ENCODE data around the gene ZNF469. TPM values are rescaled to one million over a fixed set of nuclear protein-coding genes. Genes with fewer than 3 reads are reported as not detected.

ZNF469 gene
- total and polyA plus RNA-seq, 2 donors (not counting 3 experiments of a cell fraction or from before 2014, with no cell fraction given) = 0.90 to 5.7 TPM

GRCh38 chr16:88390265-88390664 is 7.5 kb downstream of the ZNF469 start:
- Histone ChIP-seq H3K4me3 (replicated peaks in 1 of 3; ENCODE audit: insufficient read depth in 1 of 3, low read depth in 1 of 3, low read length in 3 of 3) (no peak overlapping the region), H3K27ac (ENCODE audit: insufficient read depth, low read depth, low read length) (no peak overlapping the region), H3K36me3 (ENCODE audit: control insufficient read depth in 2 of 2, extremely low read depth in 1 of 2, insufficient read depth in 2 of 2, low read length in 2 of 2) (no peaks in the 10 kb centered on the region), H3K9me3 (replicated peaks; ENCODE audit: control insufficient read depth, insufficient read depth, low read length) (no peaks in the 10 kb centered on the region), H3K27me3 (ENCODE audit: control insufficient read depth in 2 of 2, insufficient read depth in 2 of 2, low read length in 2 of 2) (peaks cover 6 to 10% of the 10 kb centered on the region in 2 experiments), H4K20me1 (replicated peaks; ENCODE audit: control insufficient read depth, extremely low read depth, insufficient read depth, low read length) (no peaks in the 10 kb centered on the region), H3K79me2 (ENCODE audit: control insufficient read depth, insufficient read depth, low read length) (no peaks in the 10 kb centered on the region), H3K9me1 (replicated peaks; ENCODE audit: control insufficient read depth, extremely low read depth, insufficient read depth, low read length) (no peaks in the 10 kb centered on the region), H2AFZ (ENCODE audit: low read depth, low read length) (no peak overlapping the region), H3K4me1 (ENCODE audit: control insufficient read depth, extremely low read depth, insufficient read depth, low read length) (no peaks in the 10 kb centered on the region), H3K9ac (replicated peaks; ENCODE audit: extremely low read depth, insufficient read depth, low read length) (no peak overlapping the region), H3K4me2 (ENCODE audit: insufficient read depth, low read length) (no peak overlapping the region)
- intact Hi-C loops (cut with micrococcal nuclease) = no loop called here
- no peak for FAIRE-seq
- ChIA-PET POLR2A (no interaction called here), CTCF (no interaction called here)
- no TSS peak for BruUV-seq (replicated peaks)
- TF ChIP-seq EZH2 (IDR thresholded peaks at IDR 0.05; ENCODE audit: borderline replicate concordance, low read depth, low read length, severe bottlenecking) (no peak), POLR2A (IDR thresholded peaks at IDR 0.05; ENCODE audit: low read depth, low read length) (no peak), CTCF (IDR thresholded peaks at IDR 0.05; ENCODE audit: extremely low read depth in 1 of 2, insufficient read depth in 1 of 2, low read depth in 1 of 2, low read length in 2 of 2) (no peak), JUN (IDR thresholded peaks at IDR 0.05; ENCODE audit: borderline replicate concordance, insufficient read depth, insufficient read length, low read depth) (no peak)
- dilution Hi-C loops (cut with MboI; ENCODE audit: extremely low pct_ligation_motif_present, low sequenced_read_pairs) = no loop called here
- no peak for DNase-seq (ENCODE audit: low read depth, low spot score)

- Histone ChIP-seq H3K27me3 (ENCODE audit: control insufficient read depth in 2 of 2, insufficient read depth in 2 of 2, low read length in 2 of 2) (peaks cover 6 to 10% of the 10 kb centered on the region in 2 experiments), H3K9me1 (replicated peaks; ENCODE audit: control insufficient read depth, extremely low read depth, insufficient read depth, low read length) (no peaks in the 10 kb centered on the region), H3K4me1 (ENCODE audit: control insufficient read depth, extremely low read depth, insufficient read depth, low read length) (no peaks in the 10 kb centered on the region), H3K9me3 (replicated peaks; ENCODE audit: control insufficient read depth, insufficient read depth, low read length) (no peaks in the 10 kb centered on the region), H3K79me2 (ENCODE audit: control insufficient read depth, insufficient read depth, low read length) (no peaks in the 10 kb centered on the region), H4K20me1 (replicated peaks; ENCODE audit: control insufficient read depth, extremely low read depth, insufficient read depth, low read length) (no peaks in the 10 kb centered on the region), H3K4me3 (replicated peaks in 1 of 3; ENCODE audit: insufficient read depth in 1 of 3, low read depth in 1 of 3, low read length in 3 of 3) (no peak overlapping the region), H3K4me2 (ENCODE audit: insufficient read depth, low read length) (no peak overlapping the region), H3K9ac (replicated peaks; ENCODE audit: extremely low read depth, insufficient read depth, low read length) (no peak overlapping the region), H3K27ac (ENCODE audit: insufficient read depth, low read depth, low read length) (no peak overlapping the region), H2AFZ (ENCODE audit: low read depth, low read length) (no peak overlapping the region), H3K36me3 (ENCODE audit: control insufficient read depth in 2 of 2, extremely low read depth in 1 of 2, insufficient read depth in 2 of 2, low read length in 2 of 2) (no peaks in the 10 kb centered on the region)
- no TSS peak for BruUV-seq (replicated peaks)
- dilution Hi-C loops (cut with MboI; ENCODE audit: extremely low pct_ligation_motif_present, low sequenced_read_pairs) (no loop called here), intact Hi-C loops (cut with micrococcal nuclease) (no loop called here)
- TF ChIP-seq MAX (IDR thresholded peaks at IDR 0.05; ENCODE audit: insufficient read depth, insufficient read length) (no peak), GATA2 (IDR thresholded peaks at IDR 0.05; ENCODE audit: insufficient read depth, insufficient read length, low read depth, low read length) (no peak), MYC (IDR thresholded peaks at IDR 0.05; ENCODE audit: low read depth, low read length) (no peak), EZH2 (IDR thresholded peaks at IDR 0.05; ENCODE audit: borderline replicate concordance, low read depth, low read length, severe bottlenecking) (no peak), FOS (IDR thresholded peaks at IDR 0.05; ENCODE audit: borderline replicate concordance, insufficient read depth, low read length) (no peak), CTCF (IDR thresholded peaks at IDR 0.05; ENCODE audit: extremely low read depth in 1 of 2, insufficient read depth in 1 of 2, low read depth in 1 of 2, low read length in 2 of 2) (no peak), POLR2AphosphoS5 (IDR thresholded peaks at IDR 0.05; ENCODE audit: insufficient read depth, low read depth, low read length) (no peak), POLR2A (IDR thresholded peaks at IDR 0.05; ENCODE audit: low read depth, low read length) (no peak), JUN (IDR thresholded peaks at IDR 0.05; ENCODE audit: borderline replicate concordance, insufficient read depth, insufficient read length, low read depth) (no peak)
- no peak for FAIRE-seq
- no peak for DNase-seq (ENCODE audit: low read depth, low spot score)
- CTCF ChIA-PET = no interaction called here
- POLR2A ChIA-PET = no interaction called here
Observed at GRCh38 chr16:88390735-88391134, 8.0 kb downstream of the ZNF469 start.
